Lower leg skin (tissue), 3 donors: ENCODE measurements around the gene DNAJC2.
"Not testable (repeated sequence)": the region's sequence is repeated elsewhere in the genome, so short reads cannot be mapped to it uniquely, and the experiment has no call there.

ENCODE experiments used
- CTCF ChIP-seq, 3 donors: fragments of 450-650 bp; IDR thresholded peaks; one replicate each; pipeline ENCODE4 v1.5.1; 2016; ENCODE audit warnings: antibody characterized with exemption in 3 of 3, mild to moderate bottlenecking in 3 of 3, moderate library complexity in 2 of 3
- POLR2A ChIP-seq, 2 donors: fragments of 450-650 bp; IDR thresholded peaks; one replicate each; pipeline ENCODE4 v1.6.1; 2016 to 2017; ENCODE audit warnings: antibody characterized with exemption in 2 of 2, mild to moderate bottlenecking in 1 of 2, moderate library complexity in 1 of 2

DNA sequence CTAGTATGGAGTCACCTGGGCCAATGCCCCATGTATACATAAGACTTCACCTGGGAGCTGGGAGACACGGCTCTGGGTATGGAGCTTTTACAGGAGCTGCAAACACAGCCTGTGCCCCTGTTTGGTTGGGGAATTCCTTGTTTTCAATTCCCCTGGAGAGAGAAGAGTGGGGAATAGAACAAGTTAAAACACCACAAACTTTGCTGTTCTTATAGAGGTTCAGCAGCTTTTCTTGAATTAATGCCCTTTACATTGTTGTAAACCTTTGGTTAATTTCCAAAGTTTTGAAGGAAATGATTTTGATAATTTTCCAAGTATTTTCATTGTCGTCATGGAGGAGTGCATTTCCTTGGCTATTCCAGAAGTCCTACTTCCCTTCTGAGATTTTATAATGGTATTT, 66.4 kb downstream of the DNAJC2 start:
- not testable (repeated sequence) for TF ChIP-seq POLR2A, CTCF (IDR thresholded peaks at IDR 0.05)
